HCT116 (cell line): Measurements from ENCODE around the gene HSF2BP.

Source experiments
- CTCF ChIP-seq, 3 experiments: fragments of 200-600 bp in 1 of 3; sonication (generic) in 1 of 3; IDR thresholded peaks in 2 of 3; conservative IDR thresholded peaks in 1 of 3; 2 replicates each; pipeline ENCODE4 v1.5.1; 2012 to 2017; ENCODE audit warnings: low read depth in 2 of 3, low read length in 2 of 3, antibody characterized with exemption in 1 of 3, borderline replicate concordance in 1 of 3, control low read depth in 1 of 3, mild to moderate bottlenecking in 1 of 3, mixed read lengths in 1 of 3, mixed run types in 1 of 3, moderate library complexity in 1 of 3; ENCODE audit not compliant: insufficient read depth in 1 of 3
- EZH2 ChIP-seq: fragments of 200-600 bp; sonication (generic); IDR thresholded peaks from 2 replicates; pipeline ENCODE4 v1.6.1; 2017; ENCODE audit warnings: antibody characterized with exemption, mixed run types
- MAX ChIP-seq: IDR thresholded peaks from 2 replicates; pipeline ENCODE4 v1.6.1; 2012
- POLR2AphosphoS5 ChIP-seq: IDR thresholded peaks from 2 replicates; pipeline ENCODE4 v1.6.1; 2011; ENCODE audit warnings: mild to moderate bottlenecking, low read depth, low read length, moderate library complexity
- RAD21 ChIP-seq: IDR thresholded peaks from 2 replicates; pipeline ENCODE4 v1.6.1; 2012; ENCODE audit warnings: low read depth, mild to moderate bottlenecking
- SIN3A ChIP-seq: IDR thresholded peaks from 2 replicates; pipeline ENCODE4 v1.6.1; 2012; ENCODE audit warnings: low read depth
- YY1 ChIP-seq: IDR thresholded peaks from 2 replicates; pipeline ENCODE4 v1.6.1; 2011; ENCODE audit warnings: low read length, low read depth, moderate library complexity, mild to moderate bottlenecking; ENCODE audit not compliant: insufficient replicate concordance; ENCODE audit errors: extremely low read depth

DNA sequence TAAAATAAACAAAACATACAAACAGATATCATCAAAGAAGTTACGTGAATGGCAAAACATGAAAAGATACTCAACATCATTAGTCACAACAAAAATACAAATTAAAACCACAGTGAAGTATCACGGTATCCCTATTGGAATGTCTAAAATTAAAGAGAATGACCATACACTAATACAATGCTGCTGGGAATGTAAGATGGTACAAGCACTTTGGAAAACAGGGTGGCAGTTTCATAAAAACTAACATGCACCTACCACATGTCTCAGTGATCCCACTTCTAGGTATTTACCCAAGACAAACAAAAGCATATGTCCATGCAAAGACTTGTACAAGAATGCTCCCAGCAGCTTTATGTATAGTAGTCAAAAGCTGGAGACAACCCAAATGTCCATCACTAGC lies 69.1 kb downstream of the HSF2BP start:
- TF ChIP-seq CTCF (IDR thresholded peaks at IDR 0.05 in 2 of 3, conservative IDR thresholded peaks at IDR 0.05 in 1 of 3; ENCODE audit: borderline replicate concordance in 1 of 3, insufficient read depth in 1 of 3, low read depth in 2 of 3, low read length in 2 of 3) = no peak
- no peak for TF ChIP-seq MAX
- no peak for TF ChIP-seq RAD21
- no peak for TF ChIP-seq POLR2AphosphoS5
- no peak for TF ChIP-seq YY1
- TF ChIP-seq SIN3A = no peak
- TF ChIP-seq EZH2 = no peak
